Mesenchymal stem cell (in vitro differentiated cells and primary cell): ENCODE measurements around the gene RGS12.

Source experiments
- DNase-seq: peaks from one replicate; pipeline ENCODE4 v3.0.0-alpha.2; 2013
- H2AFZ ChIP-seq: one replicate; pipeline ENCODE4 v1.6.1; 2013; ENCODE audit warnings: low read depth, mild to moderate bottlenecking, control low read depth, inconsistent platforms, low read length, moderate library complexity
- H2AK5ac ChIP-seq: 2 replicates; pipeline ENCODE4 v1.6.1; 2013; ENCODE audit warnings: low read length, moderate library complexity, mild to moderate bottlenecking, inconsistent platforms; ENCODE audit not compliant: severe bottlenecking
- H2BK120ac ChIP-seq: one replicate; pipeline ENCODE4 v1.6.1; 2013; ENCODE audit warnings: low read depth, mild to moderate bottlenecking, inconsistent platforms, low read length, moderate library complexity
- H2BK12ac ChIP-seq, 2 experiments: one replicate each; pipeline ENCODE4 v1.6.1; 2013; ENCODE audit warnings: inconsistent platforms in 2 of 2, low read length in 2 of 2, mild to moderate bottlenecking in 2 of 2, moderate library complexity in 2 of 2, control low read depth in 1 of 2
- H2BK15ac ChIP-seq: one replicate; pipeline ENCODE4 v1.6.1; 2013; ENCODE audit warnings: mild to moderate bottlenecking, low read depth, inconsistent platforms; ENCODE audit not compliant: poor library complexity, severe bottlenecking
- H2BK5ac ChIP-seq: 2 replicates; pipeline ENCODE4 v1.6.1; 2013; ENCODE audit warnings: low read depth, mild to moderate bottlenecking, low read length, control low read depth, inconsistent platforms; ENCODE audit not compliant: poor library complexity, severe bottlenecking
- H3K14ac ChIP-seq, 2 experiments: one replicate each; pipeline ENCODE4 v1.6.1; 2013; ENCODE audit warnings: inconsistent platforms in 2 of 2, low read length in 2 of 2, control low read depth in 1 of 2, mild to moderate bottlenecking in 1 of 2, moderate library complexity in 1 of 2
- H3K18ac ChIP-seq, 2 experiments: one replicate each; pipeline ENCODE4 v1.6.1; 2013; ENCODE audit warnings: inconsistent platforms in 2 of 2, low read length in 2 of 2, control low read depth in 1 of 2, low read depth in 1 of 2, mild to moderate bottlenecking in 1 of 2
- H3K23ac ChIP-seq, 2 experiments: one replicate each; pipeline ENCODE4 v1.6.1; 2013; ENCODE audit warnings: inconsistent platforms in 2 of 2, low read length in 2 of 2, mild to moderate bottlenecking in 2 of 2, moderate library complexity in 2 of 2, control low read depth in 1 of 2
- H3K27ac ChIP-seq: 2 replicates; pipeline ENCODE4 v1.5.1; 2013; ENCODE audit warnings: mild to moderate bottlenecking, moderate library complexity, low read length, control low read depth, inconsistent platforms; ENCODE audit not compliant: poor library complexity, severe bottlenecking
- H3K27me3 ChIP-seq, 2 experiments: 2 replicates each; pipeline versions ENCODE4 v1.6.1 to v1.7.0; 2013; ENCODE audit warnings: low read length in 2 of 2, mild to moderate bottlenecking in 2 of 2, moderate library complexity in 2 of 2, control low read depth in 1 of 2, inconsistent platforms in 1 of 2; ENCODE audit not compliant: control insufficient read depth in 1 of 2, insufficient read depth in 1 of 2
- H3K36me3 ChIP-seq, 2 experiments: 2 replicates each; pipeline versions ENCODE4 v1.6.1 to v1.7.0; 2013; ENCODE audit warnings: low read length in 2 of 2, control low read depth in 1 of 2, inconsistent platforms in 1 of 2, low read depth in 1 of 2, mild to moderate bottlenecking in 1 of 2; ENCODE audit not compliant: insufficient read depth in 2 of 2, control insufficient read depth in 1 of 2
- H3K4ac ChIP-seq, 2 experiments: one replicate each; pipeline ENCODE4 v1.6.1; 2013; ENCODE audit warnings: inconsistent platforms in 2 of 2, low read length in 2 of 2, mild to moderate bottlenecking in 2 of 2, moderate library complexity in 2 of 2, control low read depth in 1 of 2, low read depth in 1 of 2
- H3K4me1 ChIP-seq: 2 replicates; pipeline ENCODE4 v1.6.1; 2013; ENCODE audit warnings: low read depth, low read length, control low read depth; ENCODE audit not compliant: control insufficient read depth, insufficient read depth
- H3K4me2 ChIP-seq: 2 replicates; pipeline ENCODE4 v1.6.1; 2013; ENCODE audit warnings: low read length, mild to moderate bottlenecking, inconsistent platforms; ENCODE audit not compliant: poor library complexity, severe bottlenecking
- H3K4me3 ChIP-seq, 2 experiments: 2 replicates each; pipeline versions ENCODE4 v1.5.1 to v1.7.0; 2013; ENCODE audit warnings: low read length in 2 of 2, mild to moderate bottlenecking in 2 of 2, control low read depth in 1 of 2, low read depth in 1 of 2; ENCODE audit not compliant: insufficient read depth in 1 of 2
- H3K79me1 ChIP-seq: replicated peaks from 2 replicates; pipeline ENCODE4 v1.6.1; 2013; ENCODE audit warnings: mild to moderate bottlenecking, control low read depth, low read length, inconsistent platforms; ENCODE audit not compliant: poor library complexity, severe bottlenecking
- H3K9ac ChIP-seq: 2 replicates; pipeline ENCODE4 v1.7.0; 2013; ENCODE audit warnings: mild to moderate bottlenecking, low read length, moderate library complexity
- H3K9me3 ChIP-seq: 2 replicates; pipeline ENCODE4 v1.7.0; 2013; ENCODE audit warnings: mild to moderate bottlenecking, low read length; ENCODE audit not compliant: control insufficient read depth
- H4K8ac ChIP-seq: one replicate; pipeline ENCODE4 v1.6.1; 2013; ENCODE audit warnings: inconsistent platforms, mild to moderate bottlenecking, low read length, moderate library complexity
- H4K91ac ChIP-seq: one replicate; pipeline ENCODE4 v1.6.1; 2013; ENCODE audit warnings: mild to moderate bottlenecking, low read length, inconsistent platforms
- WGBS: methylation state at CpG from one replicate; pipeline ENCODE4 v1.1.7; 2013; ENCODE audit warnings: mixed read lengths; 5-methylcytosine and 5-hydroxymethylcytosine counted together

RGS12 gene

GRCh38 chr4:3314706-3315260 lies 22.0 kb downstream of the RGS12 start:
- no peak overlapping the region for H3K27ac ChIP-seq
- H3K36me3 ChIP-seq, result peaks cover 22 to 53% of the 10 kb centered on the region in 2 experiments
- 96% methylated on average over 13 of the region's 13 CpGs for WGBS
- H2BK15ac ChIP-seq, result no peak overlapping the region
- no peak overlapping the region for H3K4me2 ChIP-seq
- H2AFZ ChIP-seq, result no peak overlapping the region
- H2BK12ac ChIP-seq, result no peak overlapping the region
- H3K27me3 ChIP-seq, result no peaks in the 10 kb centered on the region
- DNase-seq, result no peak
- no peak overlapping the region for H3K4ac ChIP-seq
- H3K4me3 ChIP-seq, result no peak overlapping the region
- H3K9me3 ChIP-seq, result no peaks in the 10 kb centered on the region
- H2BK120ac ChIP-seq, result no peak overlapping the region
- peaks cover 63% of the 10 kb centered on the region for H3K79me1 ChIP-seq
- no peak overlapping the region for H3K9ac ChIP-seq
- H4K8ac ChIP-seq, result no peak overlapping the region
- no peak overlapping the region for H4K91ac ChIP-seq
- no peak overlapping the region for H2BK5ac ChIP-seq
- H3K23ac ChIP-seq, result no peak overlapping the region
- H3K18ac ChIP-seq, result no peak overlapping the region
- H2AK5ac ChIP-seq, result no peak overlapping the region
- H3K14ac ChIP-seq, result no peak overlapping the region
- H3K4me1 ChIP-seq, result peaks cover 9% of the 10 kb centered on the region

GRCh38 chr4:3315566-3315965 lies 22.7 kb downstream of the RGS12 start:
- H3K18ac ChIP-seq, result no peak overlapping the region
- H3K79me1 ChIP-seq, result peaks cover 61% of the 10 kb centered on the region
- no peak overlapping the region for H2AFZ ChIP-seq
- H4K91ac ChIP-seq, result no peak overlapping the region
- no peak overlapping the region for H3K4me2 ChIP-seq
- no peaks in the 10 kb centered on the region for H3K27me3 ChIP-seq
- H2BK12ac ChIP-seq, result no peak overlapping the region
- H2BK120ac ChIP-seq, result no peak overlapping the region
- no peak overlapping the region for H2AK5ac ChIP-seq
- H3K9me3 ChIP-seq, result no peaks in the 10 kb centered on the region
- peaks cover 7% of the 10 kb centered on the region for H3K4me1 ChIP-seq
- no peak overlapping the region for H3K4ac ChIP-seq
- 96% methylated on average over 7 of the region's 7 CpGs for WGBS
- H3K23ac ChIP-seq, result no peak overlapping the region
- no peak overlapping the region for H3K27ac ChIP-seq
- H3K36me3 ChIP-seq, result peaks cover 22 to 50% of the 10 kb centered on the region in 2 experiments
- no peak overlapping the region for H3K9ac ChIP-seq
- no peak overlapping the region for H3K4me3 ChIP-seq
- no peak overlapping the region for H4K8ac ChIP-seq
- no peak overlapping the region for H2BK15ac ChIP-seq
- no peak overlapping the region for H3K14ac ChIP-seq
- H2BK5ac ChIP-seq, result no peak overlapping the region
- DNase-seq, result no peak

- Histone ChIP-seq H2AK5ac (no peak overlapping the region), H3K4me1 (peaks cover 3% of the 10 kb centered on the region), H3K4ac (no peak overlapping the region), H3K27ac (no peak overlapping the region), H2BK15ac (no peak overlapping the region), H3K79me1 (peaks cover 61% of the 10 kb centered on the region), H3K27me3 (no peaks in the 10 kb centered on the region), H4K91ac (no peak overlapping the region), H3K9ac (no peak overlapping the region), H3K36me3 (peaks cover 22 to 49% of the 10 kb centered on the region in 2 experiments), H2BK12ac (no peak overlapping the region), H3K4me3 (no peak overlapping the region), H2AFZ (no peak overlapping the region), H3K23ac (no peak overlapping the region), H3K9me3 (no peaks in the 10 kb centered on the region), H2BK120ac (no peak overlapping the region), H4K8ac (no peak overlapping the region), H3K14ac (no peak overlapping the region), H2BK5ac (no peak overlapping the region), H3K18ac (no peak overlapping the region), H3K4me2 (no peak overlapping the region)
- DNase-seq, result no peak
- WGBS, result 98% methylated on average over 18 of the region's 18 CpGs
These were observed 23.3 kb downstream of the RGS12 start for GRCh38 chr4:3316146-3316545.

GRCh38 chr4:3317011-3317655 lies 24.3 kb downstream of the RGS12 start:
- Histone ChIP-seq H3K23ac (no peak overlapping the region), H3K4ac (no peak overlapping the region), H3K14ac (no peak overlapping the region), H2BK15ac (no peak overlapping the region), H2BK120ac (no peak overlapping the region), H4K91ac (no peak overlapping the region), H2AK5ac (no peak overlapping the region), H3K4me1 (peaks cover 6% of the 10 kb centered on the region), H3K9ac (no peak overlapping the region), H2BK5ac (no peak overlapping the region), H2BK12ac (no peak overlapping the region), H2AFZ (no peak overlapping the region), H3K36me3 (peaks cover 22 to 53% of the 10 kb centered on the region in 2 experiments), H4K8ac (no peak overlapping the region), H3K27me3 (no peaks in the 10 kb centered on the region), H3K4me3 (no peak overlapping the region), H3K27ac (no peak overlapping the region), H3K9me3 (no peaks in the 10 kb centered on the region), H3K4me2 (no peak overlapping the region), H3K18ac (no peak overlapping the region), H3K79me1 (peaks cover 66% of the 10 kb centered on the region)
- 97% methylated on average over 42 of the region's 42 CpGs for WGBS
- no peak for DNase-seq
